Activated naive CD4-positive, alpha-beta T cell treated with Interleukin-2 at 50 U/mL for 16 hours (primary cell): ENCODE results near the gene SLC9A7.
A peak's percentile ranks its signal among the peaks of the same experiment; 100 is the strongest.
"Not testable (repeated sequence)": the region's sequence is repeated elsewhere in the genome, so short reads cannot be mapped to it uniquely, and the experiment has no call there.

Source experiments
- DNase-seq: peaks from one replicate; pipeline ENCODE4 v3.0.0-alpha.2; 2020

Gene SLC9A7

DNA sequence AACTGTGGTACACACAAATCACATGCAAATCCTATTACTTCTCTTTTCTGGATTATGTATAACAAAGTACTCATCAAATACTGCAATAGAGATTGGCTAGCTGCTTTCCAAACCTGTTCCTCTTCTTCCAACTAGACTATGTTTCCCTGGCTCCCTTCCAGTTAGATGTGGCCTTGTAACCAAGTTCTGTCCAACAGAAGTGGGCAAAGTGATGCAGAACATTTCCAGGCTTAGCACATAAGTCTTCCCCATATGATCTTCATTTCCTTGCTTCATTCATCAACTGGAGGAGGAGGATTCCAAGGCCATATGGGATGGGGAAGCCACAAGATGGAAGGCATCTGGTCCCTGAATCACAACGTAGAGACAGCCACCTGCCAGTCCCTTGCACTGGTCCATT lies 8.0 kb downstream of the SLC9A7 start:
- no peak for DNase-seq

DNA sequence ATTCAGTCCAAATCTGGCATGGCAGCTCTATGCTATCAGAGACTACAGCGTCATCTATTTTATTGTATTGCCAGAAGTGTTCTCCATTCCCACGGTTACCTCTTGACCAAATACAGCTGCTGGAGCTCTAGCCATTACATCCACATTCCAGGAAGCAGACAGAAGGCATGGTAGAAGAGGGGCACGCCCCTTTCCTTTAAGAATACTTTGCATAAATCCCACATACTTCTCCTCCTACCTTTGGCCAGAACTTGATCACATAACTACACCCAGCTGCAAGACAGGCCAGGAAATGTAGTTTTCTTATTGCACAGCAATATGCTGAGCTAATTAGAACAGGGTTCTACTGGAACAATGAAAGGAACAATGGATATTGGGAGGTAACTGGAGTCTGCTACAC lies 14.9 kb downstream of the SLC9A7 start:
- DNase-seq: no peak

DNA sequence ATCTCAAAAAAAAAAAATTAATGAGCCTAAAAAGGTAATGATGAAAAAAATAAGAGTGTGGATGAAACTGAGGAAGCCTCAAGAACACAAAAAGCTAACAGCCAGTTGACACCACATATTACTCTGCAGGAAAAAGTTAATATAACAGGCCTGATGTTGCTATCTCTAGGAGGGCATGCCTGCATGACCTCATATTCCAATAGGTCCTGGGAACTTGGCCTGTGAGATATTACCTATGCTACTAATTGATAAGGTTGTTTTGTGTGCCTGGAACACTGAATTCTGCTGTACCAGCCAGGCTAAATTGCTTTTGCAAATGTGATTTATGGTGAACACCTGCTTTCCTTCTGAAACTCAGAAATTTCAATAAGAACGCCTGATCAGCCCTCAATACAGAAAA lies 15.9 kb downstream of the SLC9A7 start:
- DNase-seq: no peak

DNA sequence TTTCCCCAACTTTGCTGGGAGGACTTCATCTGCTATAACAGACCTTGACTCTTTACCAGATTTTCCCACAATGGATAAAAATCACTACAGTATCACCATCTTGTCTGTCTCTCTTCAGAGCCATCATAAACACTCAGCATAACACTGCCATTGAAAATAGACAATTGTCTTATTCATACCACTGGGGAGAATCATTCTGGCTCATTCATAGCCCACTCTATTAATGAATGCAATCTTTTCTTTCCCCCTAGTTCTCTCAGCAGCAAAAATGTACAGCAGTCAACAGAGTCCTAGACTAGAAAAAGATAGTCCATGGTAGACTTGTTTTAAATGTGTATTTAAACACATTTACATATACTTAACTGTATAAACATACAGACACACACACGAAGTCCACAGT lies 19.2 kb downstream of the SLC9A7 start:
- DNase-seq: no peak

DNA sequence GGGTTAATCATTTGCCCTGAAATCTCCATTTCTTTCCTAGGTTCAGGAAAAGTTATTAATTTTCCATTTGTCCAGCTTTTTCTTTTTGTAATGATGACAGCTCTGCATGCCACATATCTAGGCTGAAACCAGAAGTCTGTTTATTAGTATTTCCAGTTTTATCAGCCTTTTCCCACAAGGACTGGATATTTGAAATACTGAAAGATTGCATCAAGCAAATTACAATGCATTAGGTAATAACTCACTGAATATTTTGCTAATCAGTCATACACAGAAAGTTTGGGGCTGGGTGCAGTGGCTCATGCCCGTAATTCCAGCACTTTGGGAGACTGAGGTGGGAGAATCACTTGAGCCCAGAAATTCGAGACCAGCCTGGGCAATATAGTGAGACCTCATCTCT lies 21.5 kb downstream of the SLC9A7 start:
- DNase-seq: no peak

DNA sequence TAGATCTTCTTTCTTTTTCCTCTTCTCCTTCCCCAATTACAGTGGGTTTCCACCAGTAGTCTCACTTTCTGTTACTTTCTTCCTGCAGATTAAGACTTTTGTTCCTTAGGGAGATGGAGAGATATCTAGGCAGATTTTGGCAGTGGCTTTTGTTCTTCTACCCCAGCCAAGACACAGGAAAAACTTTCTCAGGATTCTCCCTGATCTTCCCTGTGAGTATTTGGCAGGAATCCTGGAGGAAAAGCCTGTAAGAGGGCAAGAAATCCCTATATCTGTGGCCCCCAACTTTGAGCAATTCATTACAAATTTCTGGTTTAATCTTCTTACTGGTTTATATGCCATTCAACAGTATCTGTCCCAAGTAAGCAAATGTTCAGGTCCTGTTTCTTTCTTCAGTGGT lies 21.9 kb downstream of the SLC9A7 start:
- no peak for DNase-seq

DNA sequence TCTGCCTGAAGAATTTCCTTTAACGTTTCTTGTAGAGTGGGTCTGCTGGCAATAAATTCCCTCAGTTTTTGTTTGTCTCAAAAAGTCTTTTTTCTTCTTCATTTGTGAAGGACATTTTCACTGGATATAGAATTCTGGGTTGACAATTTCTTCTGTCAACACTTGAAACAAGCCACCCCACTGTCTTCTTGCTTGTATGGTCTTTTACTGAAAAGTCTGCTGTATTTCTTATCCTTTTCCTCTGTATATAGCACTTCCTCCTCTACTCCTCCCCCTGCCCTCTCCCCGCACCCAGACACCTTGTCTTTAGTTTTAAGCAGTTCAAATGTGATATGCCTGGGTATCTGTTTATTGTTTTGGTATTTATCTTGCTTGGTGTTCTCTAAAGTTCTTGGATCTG lies 23.3 kb downstream of the SLC9A7 start:
- no peak for DNase-seq

DNA sequence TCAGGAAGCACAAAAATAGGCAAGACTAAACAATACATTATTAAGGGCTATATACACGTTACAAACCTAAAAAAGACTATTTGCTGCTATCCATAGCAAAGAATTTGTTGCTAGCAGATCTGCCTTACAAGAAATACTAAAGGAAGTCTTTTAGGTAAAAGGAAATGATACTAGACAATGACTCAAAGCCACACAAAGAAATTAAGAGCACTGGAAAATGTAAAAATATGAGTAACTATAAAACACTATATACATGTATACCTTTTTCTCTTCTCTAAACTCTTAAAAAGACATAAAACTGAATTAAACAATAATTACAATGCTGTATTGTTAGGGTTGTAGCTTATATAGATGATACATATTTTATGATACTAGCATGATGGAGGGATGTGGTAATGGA lies 25.7 kb downstream of the SLC9A7 start:
- DNase-seq: no peak

DNA sequence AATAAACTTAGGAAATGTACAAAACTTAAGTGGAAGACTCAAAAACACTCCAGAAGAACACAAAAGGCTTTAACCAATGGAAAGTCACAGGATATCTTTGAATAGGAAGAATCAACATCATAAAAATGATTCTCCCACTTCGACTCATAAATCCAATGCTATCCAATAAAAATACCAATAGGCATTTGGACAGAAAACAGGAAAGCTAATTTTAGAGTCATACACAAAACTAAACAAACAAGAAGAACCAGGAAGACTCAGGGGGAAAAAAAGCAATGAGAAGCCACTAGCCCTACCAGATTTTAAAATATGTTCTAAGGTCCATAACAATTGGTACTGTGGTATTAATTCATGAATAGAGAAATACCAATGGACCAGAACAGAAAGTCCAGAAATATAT lies 28.2 kb downstream of the SLC9A7 start:
- DNase-seq: no peak

DNA sequence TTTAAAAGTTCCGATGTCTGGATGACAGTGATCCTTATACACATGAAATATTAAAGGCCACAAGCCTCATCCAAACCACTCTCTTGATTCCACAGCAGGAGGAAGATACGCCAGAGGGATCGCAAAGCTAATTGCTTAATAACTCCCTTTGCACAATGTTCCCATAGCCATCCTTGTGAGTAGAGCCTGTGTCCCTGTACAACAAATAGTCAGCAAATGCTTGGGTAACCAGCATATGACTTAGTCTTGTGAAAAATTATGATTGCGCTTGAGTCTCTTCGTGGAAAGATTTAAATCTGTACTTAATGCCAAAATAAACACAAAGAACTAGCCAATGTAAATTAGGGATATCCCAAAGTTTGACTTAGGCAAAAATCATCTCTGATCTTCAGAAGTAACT lies 31.5 kb downstream of the SLC9A7 start:
- DNase-seq: no peak

DNA sequence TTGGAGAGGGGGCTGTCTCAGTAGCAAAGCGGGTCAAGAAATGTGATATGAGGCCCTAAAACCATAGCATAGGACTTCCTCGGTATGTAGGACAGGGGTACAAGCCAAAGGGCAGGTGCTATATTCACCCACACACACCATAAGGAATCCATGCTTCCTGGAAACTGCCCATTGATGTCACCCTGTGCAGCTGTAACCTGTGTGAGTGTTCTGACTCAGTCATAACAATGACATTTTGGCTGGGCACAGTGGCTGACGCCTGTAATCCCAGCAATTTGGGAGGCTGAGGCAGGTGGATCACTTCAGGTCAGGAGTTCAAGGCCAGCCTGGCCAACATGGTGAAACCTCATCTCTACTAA lies 35.4 kb downstream of the SLC9A7 start:
- not testable (repeated sequence) for DNase-seq

DNA sequence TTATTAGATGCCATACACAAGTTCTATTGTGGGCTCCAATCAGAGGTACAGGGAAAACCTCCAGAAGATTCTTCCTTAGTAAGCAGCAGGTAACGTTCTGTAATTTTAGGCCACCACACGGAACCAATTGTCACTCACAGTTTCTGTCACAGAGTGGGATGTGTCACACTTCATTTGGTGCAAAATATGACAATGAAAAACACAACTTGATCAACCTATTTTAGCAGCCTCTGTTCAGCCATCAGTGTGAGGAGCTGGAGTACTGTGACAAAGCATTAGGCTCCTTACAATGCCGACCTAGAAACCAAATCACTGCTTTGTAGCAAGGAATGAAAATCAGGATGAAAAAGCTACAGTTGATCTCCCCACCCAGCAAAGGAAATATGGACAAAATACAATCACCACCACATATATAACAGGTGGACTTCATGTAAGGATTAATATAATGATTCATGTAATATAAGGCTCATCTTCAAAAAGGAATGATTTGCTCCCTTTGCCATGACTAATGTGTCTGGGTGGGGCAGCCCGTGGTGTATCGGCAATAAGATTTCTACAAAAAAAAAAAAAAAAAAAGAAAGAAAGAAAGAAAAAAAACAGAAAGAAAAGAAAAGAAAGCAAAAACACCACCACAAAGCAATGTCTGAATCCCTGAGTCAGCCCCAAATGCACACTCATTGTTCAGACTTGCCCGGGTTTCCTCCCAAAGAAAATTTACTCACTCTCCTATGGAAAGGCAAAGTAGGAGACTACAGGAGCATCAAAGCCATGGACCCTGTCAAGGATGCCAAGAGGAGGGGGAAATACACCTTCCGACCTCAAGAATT lies 36.0 kb downstream of the SLC9A7 start:
- no peak for DNase-seq

DNA sequence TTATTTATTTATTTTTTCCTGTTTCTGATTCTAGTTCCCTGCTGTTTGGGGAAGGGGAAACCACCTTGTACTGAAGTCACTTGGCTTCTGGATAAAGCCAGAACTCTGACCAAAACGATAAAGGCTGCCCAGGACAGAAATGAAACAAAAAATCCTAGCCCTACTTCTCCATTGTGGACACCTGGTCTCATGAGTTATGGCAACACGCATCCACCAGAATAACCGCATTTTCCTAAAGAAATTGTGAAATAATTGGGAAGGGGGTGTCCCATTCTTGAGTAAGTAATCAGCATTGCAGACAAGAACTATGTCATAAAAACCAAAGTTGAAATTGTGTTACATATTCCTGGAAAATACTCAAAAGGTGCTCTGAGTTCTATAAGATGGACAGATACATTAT lies 42.1 kb downstream of the SLC9A7 start:
- no peak for DNase-seq

DNA sequence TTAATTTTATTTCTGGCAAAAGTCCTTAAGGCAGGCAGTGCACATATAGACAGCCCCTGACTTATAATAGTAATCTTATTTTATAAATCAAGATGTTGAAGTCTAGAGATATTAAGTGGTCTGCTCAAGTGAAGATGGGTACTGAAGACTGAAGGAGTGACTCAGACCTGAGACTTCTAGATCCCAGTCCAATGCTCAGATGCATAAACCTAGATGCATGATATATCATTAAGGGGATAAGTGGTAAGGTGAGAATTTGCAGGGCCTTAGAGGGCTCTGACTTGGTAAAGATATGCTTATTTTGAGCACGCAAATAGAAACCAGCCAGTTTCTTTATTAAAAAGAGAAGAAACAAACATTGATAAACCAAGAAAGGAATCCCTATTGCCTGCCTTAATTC lies 42.9 kb downstream of the SLC9A7 start:
- DNase-seq: no peak

DNA sequence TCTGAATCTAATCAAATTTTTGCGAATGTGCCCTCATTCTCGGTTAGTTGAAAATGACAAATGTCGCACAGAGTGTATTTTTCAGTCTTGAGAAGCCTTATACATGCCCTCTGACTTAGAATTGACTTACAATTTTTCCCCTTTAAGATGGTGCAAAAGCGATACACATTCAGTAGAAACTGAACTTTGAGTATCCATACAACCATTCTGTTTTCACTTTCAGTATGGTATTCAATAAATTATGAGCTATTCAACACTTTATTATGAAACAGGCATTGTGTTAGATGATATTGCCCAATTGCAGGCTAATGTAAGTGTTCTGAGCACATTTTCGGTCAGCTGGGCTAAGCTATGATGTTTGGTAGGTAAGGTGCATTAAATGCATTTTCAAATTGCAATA lies 43.4 kb downstream of the SLC9A7 start:
- DNase-seq: no peak

DNA sequence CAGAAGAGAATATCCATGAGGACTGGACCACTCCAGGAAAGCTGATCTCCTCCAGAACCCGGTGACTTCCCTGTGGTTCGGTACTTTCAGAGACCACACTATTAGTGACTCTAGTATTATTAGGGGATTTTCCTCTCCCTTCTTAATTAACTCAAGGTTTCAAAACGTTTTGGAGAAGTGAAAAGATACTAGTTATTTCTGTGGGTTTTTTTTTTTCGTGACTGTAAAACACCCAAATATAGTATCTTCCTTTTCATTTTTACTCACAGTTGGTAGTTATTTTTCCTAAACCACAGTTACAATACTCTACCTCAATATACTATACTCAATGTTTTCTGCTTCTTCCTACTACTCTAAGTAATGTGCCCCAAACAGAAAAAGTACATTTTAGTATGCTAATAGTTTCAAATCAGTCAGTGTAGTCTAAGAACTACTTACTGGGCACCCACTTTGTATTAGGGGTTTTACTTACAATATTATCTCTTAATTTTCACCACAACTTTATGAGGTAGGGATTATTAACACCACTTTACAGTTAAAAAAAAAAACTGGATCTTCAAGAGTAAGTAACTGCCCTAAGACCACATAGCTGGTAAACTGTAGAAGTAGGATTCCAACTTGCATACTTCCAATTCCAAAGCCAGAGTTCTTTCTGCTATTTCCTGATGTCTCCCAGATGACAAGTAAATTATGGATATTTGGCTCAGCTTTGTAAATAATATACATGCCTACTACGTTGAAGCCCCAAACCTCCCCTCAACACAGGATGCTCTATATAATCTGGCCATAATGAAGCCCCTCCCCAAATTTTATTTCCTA lies 45.0 kb downstream of the SLC9A7 start:
- DNase-seq: no peak

DNA sequence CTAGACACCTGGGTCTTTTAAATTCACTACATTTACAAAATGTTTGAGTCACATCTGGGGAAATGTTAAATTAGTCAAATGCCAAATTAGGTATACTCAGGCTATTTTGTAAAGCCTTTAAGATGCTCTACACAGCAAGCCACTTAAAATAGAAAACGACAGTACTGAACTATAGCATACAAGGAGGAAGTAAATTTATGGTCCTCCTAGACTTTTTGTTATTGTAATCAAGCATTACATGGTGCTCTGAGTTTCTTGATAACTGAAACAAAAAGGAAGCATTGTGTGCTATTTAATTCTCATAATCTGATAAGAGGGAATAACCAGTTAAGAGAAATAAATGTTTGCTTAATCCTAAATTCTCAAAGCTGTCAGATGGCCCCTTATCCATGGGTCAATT lies 46.2 kb downstream of the SLC9A7 start:
- no peak for DNase-seq

DNA sequence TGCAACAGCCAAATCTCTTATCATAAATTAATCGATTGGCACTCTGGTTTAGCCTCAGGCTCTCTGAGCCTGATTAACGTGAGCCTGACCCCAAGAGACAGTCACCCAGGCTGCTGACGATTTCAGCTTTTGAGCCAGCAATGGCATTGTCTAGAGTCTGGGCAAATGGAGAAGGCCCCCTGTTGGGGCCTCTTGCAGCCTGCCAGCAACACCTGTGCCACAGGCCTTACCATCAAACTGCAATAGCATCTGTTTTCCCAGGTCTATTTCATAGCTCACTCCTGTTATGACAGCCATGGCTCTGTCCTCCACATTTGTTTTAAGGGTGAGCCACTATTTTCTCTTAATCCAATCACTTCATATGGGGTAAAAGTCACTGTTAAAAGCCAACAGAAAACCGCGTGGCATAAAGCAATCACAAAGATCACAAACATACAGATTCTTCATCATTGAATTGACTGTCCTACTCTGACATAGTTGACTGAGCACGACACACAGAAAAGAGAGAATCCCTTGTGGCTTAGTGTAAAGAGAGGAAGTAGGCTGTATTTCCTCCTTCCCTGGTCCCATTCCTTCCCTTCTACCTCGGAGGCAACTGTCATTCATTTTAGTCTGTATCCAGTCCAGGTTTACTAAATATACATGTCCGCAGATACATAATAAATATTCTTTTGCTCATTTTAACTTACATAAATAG lies 47.8 kb downstream of the SLC9A7 start:
- no peak for DNase-seq

DNA sequence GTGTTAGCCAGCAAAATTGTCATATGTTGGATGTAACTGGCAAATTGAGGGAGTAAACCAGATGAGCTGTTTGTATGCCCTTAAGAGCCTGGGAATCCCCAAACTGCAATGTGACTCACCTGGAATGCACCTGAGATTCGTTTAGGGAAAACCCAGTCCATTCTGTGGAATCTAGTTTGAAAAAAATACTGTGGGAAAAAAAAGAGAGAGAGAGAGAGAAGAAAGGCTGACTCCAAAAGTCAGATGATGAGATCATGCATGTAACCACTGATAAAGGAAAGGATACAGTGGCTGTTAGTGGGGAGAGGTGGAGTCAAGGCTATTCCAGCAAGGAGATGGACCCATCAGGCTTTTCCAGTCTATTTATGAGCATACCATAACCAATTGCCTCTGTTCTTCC lies 48.5 kb downstream of the SLC9A7 start:
- DNase-seq: no peak

DNA sequence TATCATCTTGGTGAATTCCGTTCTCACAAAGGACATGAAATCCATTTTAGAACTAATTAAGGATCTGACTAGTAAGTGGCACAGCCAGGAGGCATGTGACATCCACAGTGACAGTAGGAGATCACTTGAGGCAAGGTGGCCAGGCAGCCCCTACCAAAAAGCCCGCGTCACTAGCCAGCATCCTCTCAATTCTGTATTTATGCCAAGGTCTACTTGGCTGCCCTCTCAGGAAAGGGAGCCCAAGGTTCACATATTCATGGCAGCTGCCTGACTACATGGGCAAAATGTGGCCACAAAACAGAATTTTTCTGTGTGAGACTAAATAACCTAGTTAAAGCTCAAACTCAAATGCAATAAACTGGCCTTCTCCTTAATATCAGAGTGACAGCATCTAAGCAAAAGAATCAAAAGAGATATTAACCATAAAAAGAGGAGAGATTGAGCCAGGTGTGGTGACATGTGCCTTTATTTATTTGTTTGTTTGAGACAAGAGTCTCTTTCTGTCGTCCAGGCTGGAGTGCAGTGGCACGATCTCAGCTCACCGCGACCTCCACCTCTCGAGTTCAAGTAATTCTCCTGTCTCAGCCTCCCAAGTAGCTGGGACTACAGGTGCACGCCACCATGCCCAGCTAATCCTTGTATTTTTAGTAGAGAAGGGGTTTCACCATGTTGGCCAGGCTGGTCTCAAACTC lies 51.5 kb downstream of the SLC9A7 start:
- no peak for DNase-seq

DNA sequence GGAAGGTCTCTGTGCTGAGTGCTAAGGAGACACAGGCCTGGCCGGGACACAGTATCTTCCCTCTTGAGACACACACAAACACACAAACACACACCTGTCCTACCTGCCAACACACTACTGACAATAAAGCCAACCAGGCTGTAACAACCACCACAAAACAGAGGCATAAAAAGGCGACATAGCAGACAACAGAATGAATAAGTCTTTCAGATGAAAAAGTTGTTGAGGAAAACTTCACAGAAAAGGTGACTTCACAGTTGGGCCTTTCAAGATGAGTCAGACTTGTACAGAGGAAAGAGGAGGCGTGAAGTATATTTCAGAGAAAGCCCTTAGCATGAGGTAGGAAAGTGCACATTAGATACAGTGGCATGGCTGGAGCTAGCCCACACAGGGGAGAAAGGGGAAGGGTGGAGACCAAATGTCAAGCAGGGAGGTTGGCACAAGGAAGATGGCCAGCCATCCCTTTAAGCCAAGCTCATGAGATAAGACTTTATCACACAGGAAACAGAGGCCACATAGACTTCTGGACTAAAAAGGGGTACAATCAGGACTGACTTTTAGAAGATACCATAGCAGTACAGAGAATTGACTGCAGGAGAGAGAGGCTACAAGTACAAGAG lies 54.0 kb downstream of the SLC9A7 start:
- DNase-seq: peak; percentile 23

DNA sequence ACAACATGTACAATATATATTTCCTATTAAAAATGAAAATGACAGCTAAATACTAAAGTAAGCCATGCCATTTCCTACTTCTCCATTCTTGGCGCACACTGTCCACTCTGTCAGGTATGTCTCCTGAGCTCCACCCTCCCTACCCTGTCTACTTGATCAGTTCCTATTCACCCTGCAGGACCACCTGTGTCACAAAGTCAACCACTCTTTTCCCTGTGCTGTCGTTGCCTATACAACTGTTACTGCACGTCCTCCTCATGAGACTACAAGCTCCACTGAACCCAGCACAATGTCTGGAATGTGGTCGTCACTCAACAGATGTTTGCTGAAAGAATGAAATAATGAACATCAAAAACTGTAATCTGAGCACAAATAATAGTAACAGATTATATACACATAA lies 54.9 kb downstream of the SLC9A7 start:
- no peak for DNase-seq

DNA sequence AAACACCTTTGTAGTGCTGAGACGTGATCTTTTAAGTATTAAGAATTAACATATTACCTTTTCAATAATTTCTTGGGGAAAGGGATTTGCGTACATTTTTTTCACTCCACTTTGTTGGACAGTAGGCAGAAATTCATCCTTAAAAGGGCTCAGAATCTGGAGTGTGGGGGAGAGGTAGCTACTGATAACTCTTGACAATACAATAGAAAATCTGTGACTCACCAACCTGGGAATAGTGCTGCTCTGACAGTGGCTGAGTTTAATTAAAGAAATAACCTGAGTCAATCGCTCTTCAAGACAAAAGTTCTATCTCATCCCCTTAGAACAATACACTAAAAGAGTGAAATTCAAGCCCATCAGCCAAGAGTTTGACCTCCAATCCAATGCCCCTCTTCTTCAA lies 60.2 kb downstream of the SLC9A7 start:
- no peak for DNase-seq
